Gastrocnemius medialis (tissue), 4 donors: Measurements from ENCODE around the gene EMX2. TPM values are rescaled to one million over a fixed set of nuclear protein-coding genes. Genes with fewer than 3 reads are reported as not detected.

ENCODE experiments used
- ATAC-seq, 2 donors: fragments of 150-250 bp; one replicate each; pipeline ENCODE4 v1.9.1; 2016
- DNase-seq, 2 donors: peaks; one replicate each; pipeline ENCODE4 v3.0.0-alpha.2; 2019
- H3K27ac ChIP-seq, 4 donors: fragments of 200-600 bp; sonication (generic); 1 replicate in 1 of 4; 2 replicates in 3 of 4; pipeline ENCODE4 v1.5.1; 2016 to 2018; ENCODE audit warnings: mild to moderate bottlenecking in 2 of 4, moderate library complexity in 1 of 4
- H3K27me3 ChIP-seq, 3 donors: fragments of 200-600 bp; sonication (generic) in 2 of 3; 1 replicate in 1 of 3; 2 replicates in 2 of 3; pipeline versions ENCODE4 v1.5.1 to v1.6.0; 2016 to 2019; ENCODE audit warnings: mild to moderate bottlenecking in 1 of 3, moderate library complexity in 1 of 3
- H3K36me3 ChIP-seq, 2 donors: fragments of 200-600 bp; sonication (generic) in 1 of 2; one replicate each; pipeline ENCODE4 v1.5.1; 2017 to 2018
- H3K4me1 ChIP-seq, 2 donors: fragments of 200-600 bp; sonication (generic) in 1 of 2; one replicate each; pipeline ENCODE4 v1.5.1; 2016 to 2017; ENCODE audit warnings: mild to moderate bottlenecking in 2 of 2
- H3K4me3 ChIP-seq, 4 donors: fragments of 200-600 bp; sonication (generic) in 3 of 4; 1 replicate in 1 of 4; 2 replicates in 3 of 4; pipeline ENCODE4 v1.5.1; 2016 to 2019; ENCODE audit warnings: mild to moderate bottlenecking in 2 of 4
- H3K9me3 ChIP-seq, 3 donors: fragments of 200-600 bp; sonication (generic) in 2 of 3; 1 replicate in 1 of 3; 2 replicates in 2 of 3; pipeline ENCODE4 v1.5.1; 2016 to 2019
- CTCF ChIP-seq, 5 experiments: fragments of 450-650 bp in 3 of 5; fragments of 200-600 bp in 2 of 5; sonication (generic) in 2 of 5; IDR thresholded peaks in 4 of 5; conservative IDR thresholded peaks in 1 of 5; 1 replicate in 4 of 5; 2 replicates in 1 of 5; pipeline ENCODE4 v1.5.1; 2016 to 2019; ENCODE audit warnings: antibody characterized with exemption in 5 of 5, mild to moderate bottlenecking in 3 of 5, moderate library complexity in 3 of 5
- POLR2A ChIP-seq, 2 donors: fragments of 450-650 bp; IDR thresholded peaks; one replicate each; pipeline ENCODE4 v1.6.1; 2017; ENCODE audit warnings: antibody characterized with exemption in 2 of 2, mild to moderate bottlenecking in 2 of 2, moderate library complexity in 2 of 2
- in situ Hi-C, 4 donors: fragments of 200-750 bp; cut with MboI; loops; one replicate each; pipeline versions ENCODE4 v1.15.0 to v1.8.0; 2017; ENCODE audit warnings: low sequenced_read_pairs in 4 of 4
- intact Hi-C: fragments of 100-400 bp; cut with DNase I; formaldehyde crosslinking; loops from one replicate; pipeline ENCODE4 v1.15.1; 2023; ENCODE audit warnings: low total_unique reads
- total RNA-seq, 4 donors: library from RNA; depleted of rRNA; stranded (reverse); fragments of >200 nt; gene quantifications; one replicate each; pipeline versions ENCODE4 v1.1.0 to v1.2.3, GENCODE V29; 2016

The EMX2 gene
- total RNA-seq, result 1 to 10 TPM in 2 of 4 donors, under 1 TPM in 2; 0.46 to 1.5 (median 0.82) TPM

GRCh38 chr10:117542706-117543224, at the start of gene EMX2:
EMX2 (plus strand) TSS chr10:117542746; CDS start chr10:117543268, 522 bp downstream.
- Histone ChIP-seq H3K36me3 (no peaks in the 10 kb centered on the region), H3K4me1 (peaks cover 13 to 27% of the 10 kb centered on the region in 2 donors), H3K9me3 (no peaks in the 10 kb centered on the region), H3K27ac (peak within 1 kb of the TSS; percentile 73 to 80 (median 76)), H3K27me3 (peaks cover 83 to 91% (median 87%) of the 10 kb centered on the region in 3 donors), H3K4me3 (peak within 1 kb of the TSS; percentile 54 to 74 (median 58))
- intact Hi-C loops (no loop called here), in situ Hi-C loops (no loop called here)
- ATAC-seq, result no peak
- TF ChIP-seq CTCF (IDR thresholded peaks at IDR 0.05 in 4 of 5, conservative IDR thresholded peaks at IDR 0.05 in 1 of 5), result no peak
- no peak for TF ChIP-seq POLR2A (IDR thresholded peaks at IDR 0.05)
- no peak for DNase-seq

DNA sequence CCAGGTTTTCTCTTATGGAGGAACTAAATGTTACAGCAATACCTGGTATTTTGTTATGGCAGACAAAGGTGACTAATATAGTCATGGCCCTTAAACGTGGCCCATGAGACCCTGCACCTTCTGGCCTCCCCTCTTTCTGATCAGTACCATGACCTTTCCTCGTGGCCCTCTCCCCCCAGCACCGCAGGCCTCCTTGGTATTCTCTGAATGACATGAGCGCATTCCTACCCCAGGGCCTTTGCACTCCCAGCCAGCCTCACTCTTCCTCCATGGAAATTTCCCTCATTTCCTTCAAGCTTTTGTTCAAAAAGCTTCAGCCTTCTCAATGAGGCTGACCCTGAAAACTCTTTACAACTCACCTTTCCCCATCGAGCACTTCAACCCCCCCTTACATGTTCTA, 46.5 kb upstream of the EMX2 start:
- no peaks in the 10 kb centered on the region for H3K9me3 ChIP-seq
- H3K27me3 ChIP-seq, result peaks cover 0 to 2% (median 0%) of the 10 kb centered on the region in 3 donors
- H3K4me3 ChIP-seq, result no peak overlapping the region
- no peak overlapping the region for H3K27ac ChIP-seq
- no peak for DNase-seq
- intact Hi-C loops, result loop anchor here (1.0 kb wide), 1 partner anchor 745 kb away; no protein-coding TSS in a partner anchor
- TF ChIP-seq CTCF (IDR thresholded peaks at IDR 0.05 in 4 of 5, conservative IDR thresholded peaks at IDR 0.05 in 1 of 5) (no peak), POLR2A (IDR thresholded peaks at IDR 0.05) (no peak)
- H3K36me3 ChIP-seq, result no peaks in the 10 kb centered on the region
- no peak for ATAC-seq
- H3K4me1 ChIP-seq, result no peaks in the 10 kb centered on the region
- in situ Hi-C loops, result loop anchor here in 3 of 4 donors (10.0 to 25.0 kb wide), 2 partner anchors 749 to 966 kb away; no protein-coding TSS in a partner anchor

DNA sequence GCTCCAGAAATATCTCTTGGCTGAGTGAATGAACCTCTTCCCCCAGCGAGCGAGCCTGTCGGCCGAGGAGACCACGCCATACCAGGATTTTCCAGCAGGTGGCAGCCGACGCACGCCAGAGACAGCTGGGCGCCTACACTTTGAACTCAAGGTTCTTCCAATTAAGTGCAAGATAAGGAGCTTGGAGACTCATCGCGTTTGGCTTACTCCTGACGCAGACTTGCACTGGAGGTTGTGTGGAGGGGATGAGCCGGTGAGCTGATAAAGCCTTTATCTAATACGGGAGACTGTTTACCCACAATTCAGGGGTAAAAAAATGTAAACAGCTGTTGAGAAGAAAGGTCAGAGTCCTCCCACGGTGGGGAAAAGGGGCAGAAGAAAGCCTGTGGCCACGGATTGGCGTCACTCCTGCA, 45.9 kb upstream of the EMX2 start:
- peak; percentile 38 to 53 for DNase-seq
- no peak overlapping the region for H3K4me3 ChIP-seq
- intact Hi-C loops, result loop anchor here (1.0 kb wide), 1 partner anchor 745 kb away; no protein-coding TSS in a partner anchor
- TF ChIP-seq CTCF (IDR thresholded peaks at IDR 0.05 in 4 of 5, conservative IDR thresholded peaks at IDR 0.05 in 1 of 5), result peak; percentile 85 to 97 (median 89)
- no peak for TF ChIP-seq POLR2A (IDR thresholded peaks at IDR 0.05)
- no peaks in the 10 kb centered on the region for H3K36me3 ChIP-seq
- peak; percentile 84 to 85 for ATAC-seq
- H3K4me1 ChIP-seq, result no peaks in the 10 kb centered on the region
- in situ Hi-C loops, result loop anchor here in 3 of 4 donors (10.0 to 25.0 kb wide), 2 partner anchors 748 to 966 kb away; no protein-coding TSS in a partner anchor
- H3K27ac ChIP-seq, result no peak overlapping the region
- H3K27me3 ChIP-seq, result peaks cover 0 to 2% (median 0%) of the 10 kb centered on the region in 3 donors
- no peaks in the 10 kb centered on the region for H3K9me3 ChIP-seq

DNA sequence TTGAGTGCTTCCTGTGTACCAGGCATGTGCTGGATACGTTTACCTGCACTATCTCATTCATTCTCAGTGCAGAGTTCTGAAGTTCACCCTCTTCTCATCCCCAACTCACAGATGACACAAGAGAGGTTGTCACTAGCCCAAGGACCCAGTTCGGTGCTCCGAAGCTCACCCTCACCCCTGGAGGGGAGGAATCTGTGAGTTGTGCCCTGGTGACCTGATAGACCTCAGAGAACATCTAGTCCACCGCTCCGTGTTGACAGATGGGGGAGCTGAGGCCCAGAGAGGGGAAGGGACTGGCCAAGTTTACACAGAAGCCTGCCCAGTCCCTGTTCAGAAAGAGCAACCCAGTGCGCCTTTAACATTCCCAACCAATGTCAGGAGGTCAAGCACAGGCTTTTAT, 44.8 kb upstream of the EMX2 start:
- ATAC-seq (no peak), DNase-seq (no peak)
- intact Hi-C loops (no loop called here), in situ Hi-C loops (loop anchor here in 3 of 4 donors (10.0 to 25.0 kb wide), 2 partner anchors 747 to 965 kb away; no protein-coding TSS in a partner anchor)
- H3K4me3 ChIP-seq, result no peak overlapping the region
- no peaks in the 10 kb centered on the region for H3K36me3 ChIP-seq
- H3K9me3 ChIP-seq, result no peaks in the 10 kb centered on the region
- H3K27me3 ChIP-seq, result peaks cover 0 to 2% (median 0%) of the 10 kb centered on the region in 3 donors
- H3K27ac ChIP-seq, result no peak overlapping the region
- TF ChIP-seq CTCF (IDR thresholded peaks at IDR 0.05 in 4 of 5, conservative IDR thresholded peaks at IDR 0.05 in 1 of 5) (no peak), POLR2A (IDR thresholded peaks at IDR 0.05) (no peak)
- no peaks in the 10 kb centered on the region for H3K4me1 ChIP-seq
